SU-DHL-6 (cell line): ENCODE data around the gene SMAD6.

ENCODE experiments used
- H2AFZ ChIP-seq: fragments of 200-600 bp; sonication (generic); 2 replicates; pipeline ENCODE4 v1.6.1; 2014; ENCODE audit warnings: low read depth, mild to moderate bottlenecking, moderate library complexity, mixed read lengths, antibody characterized with exemption, low read length; ENCODE audit not compliant: severe bottlenecking
- H3F3A ChIP-seq: fragments of 200-600 bp; shearing (Covaris generic); 2 replicates; pipeline ENCODE4 v1.6.0; 2016; ENCODE audit warnings: antibody characterized with exemption, mild to moderate bottlenecking; ENCODE audit not compliant: insufficient read depth
- H3K27ac ChIP-seq: fragments of 200-600 bp; sonication (generic); 2 replicates; pipeline ENCODE4 v1.5.1; 2016; ENCODE audit warnings: low read depth, mild to moderate bottlenecking, low read length, moderate library complexity, mixed read lengths
- H3K27me3 ChIP-seq: fragments of 200-600 bp; sonication (generic), shearing (Covaris generic); 2 replicates; pipeline ENCODE4 v1.6.0; 2014; ENCODE audit warnings: mild to moderate bottlenecking, low read length
- H3K36me3 ChIP-seq: fragments of 200-600 bp; sonication (generic); 2 replicates; pipeline ENCODE4 v1.6.1; 2014; ENCODE audit warnings: mild to moderate bottlenecking, low read length, mixed read lengths
- H3K4me2 ChIP-seq: fragments of 300-600, 200-600 bp; shearing (Covaris generic), sonication (generic); 2 replicates; pipeline ENCODE4 v1.6.0; 2014; ENCODE audit warnings: low read length, low read depth, mild to moderate bottlenecking; ENCODE audit not compliant: poor library complexity, severe bottlenecking
- H3K4me3 ChIP-seq: fragments of 200-600 bp; sonication (generic); 2 replicates; pipeline ENCODE4 v1.5.1; 2014; ENCODE audit warnings: antibody characterized with exemption, low read length, mild to moderate bottlenecking, mixed read lengths; ENCODE audit not compliant: insufficient read depth, poor library complexity, severe bottlenecking
- H3K79me2 ChIP-seq: fragments of 200-600 bp; sonication (generic); 2 replicates; pipeline ENCODE4 v1.6.1; 2014; ENCODE audit warnings: mild to moderate bottlenecking, low read length, moderate library complexity; ENCODE audit not compliant: insufficient read depth
- H3K9ac ChIP-seq: fragments of 200-600 bp; sonication (generic); 2 replicates; pipeline ENCODE4 v1.7.0; 2014; ENCODE audit warnings: mild to moderate bottlenecking, low read length
- H3K9me2 ChIP-seq: fragments of 200-600 bp; sonication (generic); replicated peaks from 2 replicates; pipeline ENCODE4 v1.6.1; 2014; ENCODE audit warnings: low read length; ENCODE audit not compliant: insufficient read depth
- H3K9me3 ChIP-seq: fragments of 200-600 bp; sonication (generic); 2 replicates; pipeline ENCODE4 v1.6.1; 2014; ENCODE audit warnings: low read length, mixed read lengths; ENCODE audit not compliant: insufficient read depth
- H4K20me1 ChIP-seq: fragments of 200-600 bp; sonication (generic); 2 replicates; pipeline ENCODE4 v1.6.1; 2014; ENCODE audit warnings: low read depth, mild to moderate bottlenecking, antibody characterized with exemption, low read length, moderate library complexity, mixed read lengths
- EZH2phosphoT487 ChIP-seq: fragments of 200-600 bp; sonication (generic), shearing (Covaris generic); conservative IDR thresholded peaks from 2 replicates; pipeline ENCODE4 v1.6.1; 2018; ENCODE audit warnings: mild to moderate bottlenecking, antibody characterized with exemption, low read length, moderate library complexity, mixed read lengths
- TF ChIP-seq, protein P1 (sequence below): fragments of 200-600 bp; sonication (generic); IDR thresholded peaks from one replicate; pipeline ENCODE4 v1.5.1; 2017; ENCODE audit warnings: antibody characterized with exemption, mild to moderate bottlenecking, low read length, moderate library complexity; ENCODE audit not compliant: insufficient read depth, poor library complexity, severe bottlenecking

SMAD6 gene

DNA sequence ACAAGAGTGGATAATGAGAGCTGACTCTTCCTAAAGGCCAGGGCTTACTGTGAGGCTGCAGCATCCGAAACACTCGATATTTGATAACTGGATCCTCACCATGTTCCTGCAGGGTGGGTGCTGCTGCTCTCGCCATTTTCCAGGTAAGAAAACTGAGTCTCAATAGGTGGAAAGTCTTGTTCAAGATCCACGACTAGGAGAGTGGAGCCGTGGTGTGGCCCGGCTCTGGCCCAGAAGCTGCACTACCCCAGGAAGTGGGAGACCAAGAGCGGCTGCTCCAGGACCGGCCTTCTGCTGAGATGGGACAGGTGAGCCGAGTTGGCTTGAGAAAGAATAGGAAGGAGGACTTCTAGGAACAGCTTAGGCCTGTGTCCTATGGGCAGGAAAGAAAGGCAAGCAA lies 121.6 kb downstream of the SMAD6 start:
- Histone ChIP-seq H3K4me3 (no peak overlapping the region), H3K27me3 (no peaks in the 10 kb centered on the region), H3K4me2 (no peak overlapping the region), H2AFZ (no peak overlapping the region), H3K9me3 (no peaks in the 10 kb centered on the region), H3K9ac (no peak overlapping the region), H3F3A (no peaks in the 10 kb centered on the region), H3K79me2 (no peaks in the 10 kb centered on the region), H3K9me2 (no peaks in the 10 kb centered on the region), H4K20me1 (no peaks in the 10 kb centered on the region), H3K36me3 (no peaks in the 10 kb centered on the region), H3K27ac (no peak overlapping the region)
- TF ChIP-seq, protein P1, sequence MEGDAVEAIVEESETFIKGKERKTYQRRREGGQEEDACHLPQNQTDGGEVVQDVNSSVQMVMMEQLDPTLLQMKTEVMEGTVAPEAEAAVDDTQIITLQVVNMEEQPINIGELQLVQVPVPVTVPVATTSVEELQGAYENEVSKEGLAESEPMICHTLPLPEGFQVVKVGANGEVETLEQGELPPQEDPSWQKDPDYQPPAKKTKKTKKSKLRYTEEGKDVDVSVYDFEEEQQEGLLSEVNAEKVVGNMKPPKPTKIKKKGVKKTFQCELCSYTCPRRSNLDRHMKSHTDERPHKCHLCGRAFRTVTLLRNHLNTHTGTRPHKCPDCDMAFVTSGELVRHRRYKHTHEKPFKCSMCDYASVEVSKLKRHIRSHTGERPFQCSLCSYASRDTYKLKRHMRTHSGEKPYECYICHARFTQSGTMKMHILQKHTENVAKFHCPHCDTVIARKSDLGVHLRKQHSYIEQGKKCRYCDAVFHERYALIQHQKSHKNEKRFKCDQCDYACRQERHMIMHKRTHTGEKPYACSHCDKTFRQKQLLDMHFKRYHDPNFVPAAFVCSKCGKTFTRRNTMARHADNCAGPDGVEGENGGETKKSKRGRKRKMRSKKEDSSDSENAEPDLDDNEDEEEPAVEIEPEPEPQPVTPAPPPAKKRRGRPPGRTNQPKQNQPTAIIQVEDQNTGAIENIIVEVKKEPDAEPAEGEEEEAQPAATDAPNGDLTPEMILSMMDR: no peak
- TF ChIP-seq EZH2phosphoT487: no peak

DNA sequence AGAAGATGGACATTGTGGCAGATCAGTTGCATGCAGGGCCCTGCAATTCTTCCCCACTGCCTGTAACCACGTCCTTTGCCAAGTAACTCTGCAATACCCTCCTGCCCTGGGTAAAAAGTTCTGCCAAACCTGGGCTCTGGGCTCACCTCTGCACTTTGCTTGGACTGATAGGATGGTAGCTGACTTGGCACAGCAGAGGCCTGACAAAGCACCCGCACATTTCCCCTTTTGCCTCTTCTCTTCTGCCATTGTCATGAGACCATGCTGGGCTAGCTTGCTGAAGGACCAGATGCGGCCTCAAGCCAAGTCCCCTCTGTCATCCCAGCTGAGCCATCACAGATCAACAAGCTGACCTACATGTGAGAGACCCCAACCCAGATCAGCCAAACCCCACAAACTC lies 122.4 kb downstream of the SMAD6 start:
- H3K9me3 ChIP-seq: no peaks in the 10 kb centered on the region
- H3K9ac ChIP-seq: no peak overlapping the region
- no peaks in the 10 kb centered on the region for H3K79me2 ChIP-seq

DNA sequence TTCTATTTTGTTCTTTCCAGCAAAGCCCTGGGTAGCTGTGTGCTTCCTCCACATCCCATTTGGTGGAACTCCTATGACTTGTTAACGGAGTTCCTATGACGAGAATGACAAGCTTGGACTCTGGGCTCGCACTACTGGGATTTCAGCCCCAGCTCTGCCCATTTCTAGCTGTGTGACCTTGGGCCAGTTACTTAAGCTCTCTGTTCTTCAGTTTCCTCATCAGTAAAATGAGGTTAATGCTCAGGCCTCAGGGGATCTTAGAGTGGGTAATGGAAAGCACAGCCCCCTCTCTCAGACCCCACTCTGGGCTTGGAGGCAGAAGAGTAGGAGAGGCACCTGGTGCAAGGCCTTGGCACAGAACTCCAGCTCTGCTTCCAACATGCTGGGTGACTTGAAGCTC lies 123.1 kb downstream of the SMAD6 start:
- Histone ChIP-seq H2AFZ (no peak overlapping the region), H3K4me2 (no peak overlapping the region), H4K20me1 (no peaks in the 10 kb centered on the region), H3K9me3 (no peaks in the 10 kb centered on the region), H3K36me3 (no peaks in the 10 kb centered on the region), H3K27me3 (no peaks in the 10 kb centered on the region), H3K4me3 (no peak overlapping the region), H3K27ac (no peak overlapping the region), H3F3A (no peaks in the 10 kb centered on the region), H3K9ac (no peak overlapping the region), H3K9me2 (no peaks in the 10 kb centered on the region), H3K79me2 (no peaks in the 10 kb centered on the region)
- TF ChIP-seq, protein P1: no peak
- TF ChIP-seq EZH2phosphoT487: no peak

More for the DNA sequence above, 122.4 kb downstream of the SMAD6 start:
- Histone ChIP-seq H3K9me2 (no peaks in the 10 kb centered on the region), H3K36me3 (no peaks in the 10 kb centered on the region), H4K20me1 (no peaks in the 10 kb centered on the region), H3K4me2 (no peak overlapping the region), H3K4me3 (no peak overlapping the region), H3K27me3 (no peaks in the 10 kb centered on the region), H2AFZ (no peak overlapping the region), H3K27ac (no peak overlapping the region), H3F3A (no peaks in the 10 kb centered on the region)
- no peak for TF ChIP-seq EZH2phosphoT487
- TF ChIP-seq, protein P1: no peak
